MM.1S (cell line): ENCODE results near the gene SORCS2.

Source experiments
- EZH2 ChIP-seq: fragments of 300-600 bp; sonication (generic); optimal IDR thresholded peaks from 2 replicates; pipeline ENCODE3; 2017; ENCODE audit warnings: low read depth, mild to moderate bottlenecking, antibody characterized with exemption, low read length, mixed read lengths
- EZH2phosphoT487 ChIP-seq: fragments of 300-600 bp; sonication (generic); IDR thresholded peaks from 2 replicates; pipeline ENCODE4 v1.6.1; 2018; ENCODE audit warnings: antibody characterized with exemption, low read length
- TF ChIP-seq, protein P1 (sequence below): fragments of 300-600 bp; sonication (generic); IDR thresholded peaks from 2 replicates; pipeline ENCODE4 v1.5.1; 2016; ENCODE audit warnings: antibody characterized with exemption, low read length, mixed read lengths

DNA sequence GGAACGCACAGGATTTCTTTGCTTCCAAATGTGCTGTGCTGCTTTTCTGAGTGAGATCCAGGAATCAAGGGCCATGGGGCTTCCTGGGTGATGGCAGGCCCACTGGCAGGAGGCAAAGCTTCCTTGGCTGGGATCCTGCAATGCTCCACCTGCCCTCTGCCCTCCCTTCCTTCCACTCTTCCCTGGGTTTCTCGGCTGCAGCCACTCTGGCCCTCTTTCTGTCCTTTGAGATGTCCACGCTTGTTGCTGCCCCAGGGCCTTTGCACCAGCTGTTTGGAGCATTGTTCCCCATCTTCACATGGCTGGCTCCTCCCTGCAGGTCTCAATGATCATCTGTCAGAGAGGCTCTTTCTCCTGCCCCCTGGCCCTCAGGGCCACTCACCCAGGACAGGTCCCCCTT lies 163.5 kb downstream of the SORCS2 start:
- TF ChIP-seq, protein P1, sequence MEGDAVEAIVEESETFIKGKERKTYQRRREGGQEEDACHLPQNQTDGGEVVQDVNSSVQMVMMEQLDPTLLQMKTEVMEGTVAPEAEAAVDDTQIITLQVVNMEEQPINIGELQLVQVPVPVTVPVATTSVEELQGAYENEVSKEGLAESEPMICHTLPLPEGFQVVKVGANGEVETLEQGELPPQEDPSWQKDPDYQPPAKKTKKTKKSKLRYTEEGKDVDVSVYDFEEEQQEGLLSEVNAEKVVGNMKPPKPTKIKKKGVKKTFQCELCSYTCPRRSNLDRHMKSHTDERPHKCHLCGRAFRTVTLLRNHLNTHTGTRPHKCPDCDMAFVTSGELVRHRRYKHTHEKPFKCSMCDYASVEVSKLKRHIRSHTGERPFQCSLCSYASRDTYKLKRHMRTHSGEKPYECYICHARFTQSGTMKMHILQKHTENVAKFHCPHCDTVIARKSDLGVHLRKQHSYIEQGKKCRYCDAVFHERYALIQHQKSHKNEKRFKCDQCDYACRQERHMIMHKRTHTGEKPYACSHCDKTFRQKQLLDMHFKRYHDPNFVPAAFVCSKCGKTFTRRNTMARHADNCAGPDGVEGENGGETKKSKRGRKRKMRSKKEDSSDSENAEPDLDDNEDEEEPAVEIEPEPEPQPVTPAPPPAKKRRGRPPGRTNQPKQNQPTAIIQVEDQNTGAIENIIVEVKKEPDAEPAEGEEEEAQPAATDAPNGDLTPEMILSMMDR, result no peak
- TF ChIP-seq EZH2 (no peak), EZH2phosphoT487 (no peak)
